Stimulated activated naive CD4-positive, alpha-beta T cell treated with Interleukin-2 at 50 U/mL for 16 hours (primary cell): ENCODE data around the gene ZNF750.

Experiments used
- DNase-seq: peaks from one replicate; lab custom pipeline; 2025; lab: John Stamatoyannopoulos, UW

Gene ZNF750

GRCh38 chr17:82812058-82812457 lies 27.8 kb downstream of the ZNF750 start:
- no peak for DNase-seq

- no peak for DNase-seq
These were observed 29.0 kb downstream of the ZNF750 start for GRCh38 chr17:82810644-82811430.

GRCh38 chr17:82808921-82809905 lies 30.6 kb downstream of the ZNF750 start:
- DNase-seq: no peak

- DNase-seq: no peak
These were observed 31.8 kb downstream of the ZNF750 start for GRCh38 chr17:82808006-82808405.

GRCh38 chr17:82807562-82807961 lies 32.3 kb downstream of the ZNF750 start:
- no peak for DNase-seq

GRCh38 chr17:82807101-82807500 lies 32.7 kb downstream of the ZNF750 start:
- no peak for DNase-seq

GRCh38 chr17:82806645-82807044 lies 33.2 kb downstream of the ZNF750 start:
- DNase-seq: no peak

- no peak for DNase-seq
These were observed 34.0 kb downstream of the ZNF750 start for GRCh38 chr17:82805823-82806222.

GRCh38 chr17:82805254-82805653 lies 34.6 kb downstream of the ZNF750 start:
- no peak for DNase-seq

GRCh38 chr17:82804442-82805191 lies 35.2 kb downstream of the ZNF750 start:
- no peak for DNase-seq

GRCh38 chr17:82803606-82804005 lies 36.2 kb downstream of the ZNF750 start:
- DNase-seq: no peak

GRCh38 chr17:82803185-82803584 lies 36.6 kb downstream of the ZNF750 start:
- no peak for DNase-seq

GRCh38 chr17:82802075-82802780 lies 37.6 kb downstream of the ZNF750 start:
- DNase-seq: no peak

GRCh38 chr17:82801377-82801970 lies 38.3 kb downstream of the ZNF750 start:
- DNase-seq: no peak

GRCh38 chr17:82800885-82801284 lies 38.9 kb downstream of the ZNF750 start:
- DNase-seq: no peak

- no peak for DNase-seq
These were observed 40.2 kb downstream of the ZNF750 start for GRCh38 chr17:82799591-82799990.

GRCh38 chr17:82798752-82799151 lies 41.1 kb downstream of the ZNF750 start:
- DNase-seq: no peak

GRCh38 chr17:82797061-82797460 lies 42.8 kb downstream of the ZNF750 start:
- DNase-seq: no peak

- no peak for DNase-seq
These were observed 44.2 kb downstream of the ZNF750 start for GRCh38 chr17:82795615-82796014.

GRCh38 chr17:82794781-82795482 lies 44.9 kb downstream of the ZNF750 start:
- no peak for DNase-seq
